CD4-positive, alpha-beta T cell treated with Interleukin-15 for 1 hour (primary cell): ENCODE measurements around the gene PLCL1.

Experiments used
- DNase-seq: peaks from one replicate; pipeline ENCODE4 v3.0.0-alpha.2; 2020

The PLCL1 gene

GRCh38 chr2:198073253-198073652 lies 268.9 kb downstream of the PLCL1 start:
- no peak for DNase-seq

DNA sequence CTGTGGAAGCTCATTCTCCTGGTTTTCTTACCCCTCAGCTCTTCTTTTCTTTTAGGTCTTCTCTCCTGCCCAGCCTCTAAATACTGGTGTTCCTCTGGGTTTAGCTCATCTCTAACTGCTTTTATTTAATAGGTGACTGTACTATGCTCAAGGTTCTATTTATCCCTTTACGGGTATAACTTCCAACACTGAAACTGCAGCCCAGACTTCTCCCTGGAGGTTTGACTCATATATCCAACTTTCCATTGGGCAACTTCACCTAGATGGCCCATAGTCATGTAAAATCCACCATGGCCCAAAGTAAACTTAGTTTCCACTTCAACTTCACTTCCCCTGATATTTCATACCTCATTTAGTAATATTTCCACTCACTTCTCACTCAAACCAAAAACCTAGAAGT lies 273.1 kb downstream of the PLCL1 start:
- DNase-seq, result no peak

DNA sequence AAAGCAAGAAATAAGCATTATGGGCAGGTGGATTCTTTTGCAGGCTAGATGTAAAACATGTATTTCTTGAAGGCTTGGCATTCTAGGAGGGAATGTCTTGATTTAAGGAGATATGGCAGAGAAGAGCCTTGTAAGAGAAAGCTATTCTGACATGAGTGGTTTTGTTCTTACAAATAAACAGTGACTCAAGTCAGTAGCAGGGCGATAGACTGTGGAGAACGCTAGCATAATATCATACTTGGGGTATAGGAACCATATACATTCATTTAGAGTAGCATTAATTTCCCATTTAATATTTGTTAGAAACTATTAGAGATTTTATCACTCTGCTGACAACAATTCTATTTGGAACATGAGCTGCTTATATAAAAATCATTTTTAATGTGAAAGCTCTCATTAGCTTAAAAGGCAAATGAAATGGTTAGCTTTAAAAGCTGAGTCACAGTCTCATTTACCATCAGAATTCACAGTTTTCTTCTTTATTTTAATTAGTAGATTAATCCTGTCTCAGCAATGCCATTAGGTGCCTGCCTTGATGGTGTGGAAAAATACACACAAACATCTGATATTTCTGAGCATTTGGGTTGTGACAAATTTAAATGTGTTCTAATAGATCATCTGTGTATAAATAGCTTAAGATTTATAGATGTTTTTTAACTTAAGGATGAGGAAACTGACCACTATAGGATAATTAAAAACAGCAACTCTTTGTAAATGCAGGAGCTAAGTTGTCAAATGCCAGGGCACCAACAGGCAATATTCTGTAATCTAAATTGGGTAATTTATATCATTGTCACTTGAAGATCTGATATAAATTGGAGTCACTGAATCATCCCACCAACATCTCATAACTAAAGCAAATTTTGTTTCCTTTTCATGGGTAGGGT lies 276.7 kb downstream of the PLCL1 start:
- no peak for DNase-seq

DNA sequence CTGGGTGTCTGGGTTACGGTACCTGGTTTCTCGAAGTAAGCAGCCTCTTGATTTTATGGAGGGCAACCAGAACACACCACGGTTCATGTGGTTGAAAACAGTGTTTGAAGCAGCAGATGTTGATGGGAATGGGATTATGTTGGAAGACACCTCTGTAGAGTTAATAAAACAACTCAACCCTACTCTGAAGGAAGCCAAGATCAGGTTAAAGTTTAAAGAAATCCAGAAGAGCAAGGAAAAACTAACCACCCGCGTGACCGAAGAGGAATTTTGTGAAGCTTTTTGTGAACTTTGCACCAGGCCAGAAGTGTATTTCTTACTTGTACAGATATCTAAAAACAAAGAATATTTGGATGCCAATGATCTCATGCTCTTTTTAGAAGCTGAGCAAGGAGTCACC lies 279.8 kb downstream of the PLCL1 start:
- no peak for DNase-seq

GRCh38 chr2:198096002-198096401 lies 291.6 kb downstream of the PLCL1 start:
- no peak for DNase-seq

DNA sequence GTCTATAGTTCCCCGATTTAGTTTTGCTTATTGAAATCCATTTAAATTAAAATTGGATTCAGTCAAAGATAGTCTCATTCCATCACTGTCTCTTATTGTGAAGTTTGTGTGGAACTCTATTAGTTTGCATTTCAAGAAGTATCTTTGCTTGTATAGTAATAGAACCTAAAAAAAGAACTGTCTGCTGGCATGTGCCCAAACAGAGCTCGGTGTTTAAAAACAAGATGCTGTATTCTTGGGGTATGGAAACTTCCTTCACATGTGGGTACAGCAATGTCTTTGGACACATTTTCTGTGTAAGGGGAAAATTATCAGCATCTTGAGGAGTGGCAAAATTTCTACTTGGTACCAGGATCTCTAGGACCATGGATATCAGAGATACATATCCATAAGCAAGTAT lies 292.6 kb downstream of the PLCL1 start:
- DNase-seq, result no peak

DNA sequence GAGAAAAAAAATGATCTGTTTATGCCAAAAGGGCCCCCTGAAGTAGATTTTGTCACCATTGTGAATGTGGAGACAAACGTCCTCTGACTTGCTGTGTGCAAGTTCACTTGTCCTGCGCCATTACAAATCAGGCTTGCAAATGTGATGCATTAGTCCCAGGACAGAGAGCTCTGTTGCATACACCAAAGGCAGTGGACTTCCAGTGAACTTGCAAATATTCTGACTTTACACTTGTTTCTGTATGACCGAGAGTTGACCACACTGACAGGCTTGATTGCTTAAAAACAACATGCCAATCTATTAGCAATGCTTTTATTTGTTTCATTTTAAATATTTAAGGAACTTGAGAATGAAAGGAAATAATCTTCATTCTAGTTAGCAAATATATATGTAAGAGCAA lies 293.2 kb downstream of the PLCL1 start:
- no peak for DNase-seq

DNA sequence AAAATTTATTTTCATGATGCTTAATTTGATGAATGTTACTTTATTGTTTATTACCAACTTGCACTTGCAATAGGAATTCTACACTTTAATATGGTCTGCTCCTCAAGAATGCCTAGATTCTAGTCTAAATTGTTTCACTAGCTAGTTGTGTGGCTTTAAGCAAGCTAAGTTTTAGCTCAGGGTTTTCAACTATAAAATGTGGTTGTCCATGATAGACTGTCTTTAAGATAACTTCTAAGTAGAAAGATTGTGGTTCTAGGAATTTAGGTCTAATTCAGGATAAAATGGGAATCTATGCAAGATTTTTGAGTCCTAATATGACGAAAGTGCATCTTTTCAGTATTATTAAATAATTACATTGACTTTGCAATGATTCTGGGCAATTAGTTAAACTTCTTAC lies 294.0 kb downstream of the PLCL1 start:
- no peak for DNase-seq

- no peak for DNase-seq
Measured at GRCh38 chr2:198098918-198099317, 294.5 kb downstream of the PLCL1 start.

DNA sequence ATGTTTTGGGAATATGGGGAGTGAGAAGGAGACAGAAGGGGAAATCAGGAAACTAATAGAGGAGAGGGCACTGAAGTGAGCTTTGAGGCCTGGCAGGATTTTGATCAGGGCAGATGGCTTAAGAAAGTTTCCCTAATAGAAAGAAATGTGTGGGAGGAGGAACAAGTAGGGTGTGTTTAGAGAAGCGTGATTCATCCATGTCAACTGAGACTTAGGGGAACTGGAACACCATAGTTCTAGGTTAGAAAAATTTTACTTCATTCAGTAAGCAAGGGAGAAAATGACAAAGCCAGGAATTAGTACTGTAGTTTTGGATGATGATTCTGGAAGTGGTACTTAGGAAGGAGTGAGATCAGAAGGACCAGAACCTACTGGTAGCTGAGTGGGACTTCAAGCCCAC lies 296.0 kb downstream of the PLCL1 start:
- DNase-seq, result no peak

- DNase-seq, result no peak
Measured at GRCh38 chr2:198101688-198102087, 297.3 kb downstream of the PLCL1 start.

DNA sequence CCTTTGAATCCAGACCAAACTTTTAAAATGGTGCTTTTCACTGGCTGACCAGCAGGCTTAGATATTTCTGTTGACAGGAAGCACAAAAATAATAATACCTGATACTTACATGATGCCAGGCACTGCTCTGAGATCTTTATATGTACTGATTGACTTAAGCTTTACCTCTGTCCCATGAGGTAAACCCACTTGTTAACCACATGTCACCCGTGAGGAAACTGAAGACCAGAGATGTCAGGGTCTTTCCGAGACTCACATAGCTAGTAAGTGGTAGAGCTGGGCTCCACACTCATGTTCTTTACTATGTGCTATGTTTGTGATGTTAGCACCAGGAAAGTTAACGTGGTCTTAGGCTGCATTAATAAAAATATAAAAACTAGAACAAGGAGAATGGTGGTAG lies 297.7 kb downstream of the PLCL1 start:
- DNase-seq, result no peak

GRCh38 chr2:198102856-198103255 lies 298.5 kb downstream of the PLCL1 start:
- no peak for DNase-seq

DNA sequence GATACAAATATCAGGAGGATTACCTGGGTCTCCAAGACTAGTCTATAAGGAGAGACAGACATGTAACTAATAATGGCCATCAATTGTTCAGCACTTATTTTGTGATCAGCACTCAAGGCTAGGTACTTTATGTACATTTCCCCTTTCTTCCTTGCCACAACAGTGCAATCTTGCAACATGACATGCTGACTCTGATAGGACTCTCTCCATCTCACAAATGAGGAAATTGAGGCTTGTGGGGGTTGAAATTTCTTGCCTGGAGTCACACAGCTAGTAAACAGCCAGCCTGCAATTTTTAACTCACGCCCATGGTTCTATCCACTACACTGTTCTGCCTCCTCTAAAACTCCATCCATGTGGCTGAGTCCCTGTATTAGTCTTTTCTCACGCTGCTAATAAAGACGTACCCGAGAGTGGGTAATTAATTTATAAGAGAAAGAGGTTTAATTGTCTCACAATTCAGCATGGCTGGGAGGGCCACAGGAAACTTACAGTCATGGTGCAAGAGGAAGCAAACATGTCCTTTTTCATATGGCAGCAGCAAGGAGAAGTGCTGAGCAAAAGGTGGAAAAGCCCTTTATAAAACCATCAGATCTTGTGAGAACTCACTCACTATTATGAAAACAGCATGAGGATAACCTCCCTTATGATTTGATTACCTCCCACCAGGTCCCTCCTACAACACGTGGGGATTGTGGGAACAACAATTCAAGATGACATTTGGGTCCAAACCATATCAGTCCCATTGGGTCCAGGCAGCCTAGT lies 302.4 kb downstream of the PLCL1 start:
- DNase-seq, result peak; percentile 17

GRCh38 chr2:198113316-198113715 lies 308.9 kb downstream of the PLCL1 start:
- DNase-seq, result no peak

- DNase-seq, result no peak
Measured at GRCh38 chr2:198114064-198114463, 309.7 kb downstream of the PLCL1 start.

GRCh38 chr2:198115201-198115600 lies 310.8 kb downstream of the PLCL1 start:
- DNase-seq, result no peak

DNA sequence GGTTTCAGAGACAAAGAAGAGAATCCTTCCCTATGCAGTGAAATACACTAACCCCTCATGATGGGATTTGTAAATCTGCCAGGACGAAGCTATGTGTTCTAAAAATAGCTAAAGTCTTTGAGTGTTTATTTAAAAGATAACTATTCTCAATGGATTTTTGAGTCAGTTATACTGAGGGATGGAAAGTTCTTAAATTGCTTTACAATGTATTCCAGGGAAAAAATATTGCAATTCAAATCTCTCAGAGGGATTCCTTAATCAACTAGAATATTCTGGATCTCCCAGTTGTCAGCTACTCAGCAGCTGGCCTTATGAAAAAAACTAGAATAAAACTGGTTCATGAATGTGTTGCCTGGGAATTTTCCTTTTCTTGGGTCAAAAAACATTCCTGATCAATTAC lies 312.4 kb downstream of the PLCL1 start:
- DNase-seq, result no peak

- DNase-seq, result no peak
Measured at GRCh38 chr2:198117406-198118041, 313.1 kb downstream of the PLCL1 start.

DNA sequence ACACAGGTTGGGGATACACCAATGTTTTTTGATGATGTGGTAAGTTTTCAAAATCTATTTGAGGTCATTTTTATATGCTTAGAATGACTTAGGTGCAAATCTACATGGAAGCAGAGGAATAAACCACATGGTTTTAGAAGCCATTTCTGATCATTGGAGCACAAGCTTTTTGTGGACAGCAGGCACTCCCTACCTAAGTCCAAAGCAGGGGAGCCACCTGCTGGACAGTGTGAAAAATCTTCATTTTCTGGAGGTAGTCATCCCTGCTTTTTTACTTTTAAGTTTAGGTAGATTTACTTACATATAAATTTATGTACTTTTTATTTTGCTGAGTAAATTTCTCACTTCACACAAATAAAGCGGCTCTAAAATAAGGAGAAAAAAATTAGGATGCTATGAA lies 323.2 kb downstream of the PLCL1 start:
- peak; percentile 34 for DNase-seq

- no peak for DNase-seq
Measured at GRCh38 chr2:198129609-198130008, 325.2 kb downstream of the PLCL1 start.

DNA sequence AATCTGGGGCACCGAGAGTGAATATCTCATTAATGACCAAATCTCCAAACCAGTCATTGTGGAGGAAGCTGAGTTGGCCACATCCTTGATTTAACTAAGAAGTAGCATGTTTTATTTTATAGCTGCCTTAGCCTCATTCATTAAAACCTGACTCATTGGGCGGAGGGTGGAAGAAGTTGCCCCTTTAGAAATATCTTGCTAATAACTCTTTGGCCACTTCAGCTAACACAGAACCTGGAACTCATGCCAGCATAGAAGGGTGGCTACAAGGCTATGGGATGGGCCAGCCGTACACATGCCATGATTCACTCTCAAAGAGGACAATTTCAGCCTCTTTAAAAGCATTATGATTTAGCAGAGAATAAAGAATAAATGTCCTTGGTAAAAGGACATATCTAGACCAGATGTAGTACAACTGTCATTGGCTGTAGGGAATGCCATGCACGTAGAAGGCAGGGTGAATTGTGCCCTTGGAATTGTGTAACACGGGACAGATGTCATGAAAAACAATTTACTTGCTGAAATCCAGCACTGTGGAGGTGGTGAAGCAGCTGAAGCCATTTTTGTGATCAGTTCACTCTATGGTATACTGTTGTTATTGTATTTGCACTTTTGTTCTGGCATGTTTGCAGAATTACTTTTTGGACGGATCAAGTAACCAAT lies 330.0 kb downstream of the PLCL1 start:
- DNase-seq, result no peak

DNA sequence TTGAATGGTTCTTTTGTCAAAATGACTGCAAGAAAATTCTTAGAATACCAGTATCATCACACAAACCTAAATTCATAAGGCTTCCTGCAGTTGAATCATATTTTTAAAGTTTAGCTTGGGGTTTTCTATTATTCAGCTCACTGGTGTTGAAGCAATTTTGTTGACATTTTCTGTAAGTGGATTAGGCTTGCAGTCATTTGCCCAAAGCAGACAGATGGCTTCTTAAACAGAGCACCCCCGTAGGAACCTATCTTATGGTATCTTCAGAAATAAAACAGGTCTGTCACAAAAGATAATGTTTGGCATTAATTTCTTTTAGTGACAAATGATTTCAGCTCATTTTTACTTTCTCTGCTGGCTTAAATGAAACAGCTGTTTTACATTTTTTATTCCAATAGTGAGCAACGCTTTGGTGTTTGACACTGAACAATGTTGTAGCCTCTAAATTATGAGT lies 331.1 kb downstream of the PLCL1 start:
- DNase-seq, result no peak
